HCEC 1CT (cell line): ENCODE measurements around the gene CPLX1.
"Not testable (repeated sequence)": the region's sequence is repeated elsewhere in the genome, so short reads cannot be mapped to it uniquely, and the experiment has no call there.

Experiments
- DNase-seq: peaks from one replicate; pipeline ENCODE4 v3.0.0-alpha.2; 2017

The CPLX1 gene

DNA sequence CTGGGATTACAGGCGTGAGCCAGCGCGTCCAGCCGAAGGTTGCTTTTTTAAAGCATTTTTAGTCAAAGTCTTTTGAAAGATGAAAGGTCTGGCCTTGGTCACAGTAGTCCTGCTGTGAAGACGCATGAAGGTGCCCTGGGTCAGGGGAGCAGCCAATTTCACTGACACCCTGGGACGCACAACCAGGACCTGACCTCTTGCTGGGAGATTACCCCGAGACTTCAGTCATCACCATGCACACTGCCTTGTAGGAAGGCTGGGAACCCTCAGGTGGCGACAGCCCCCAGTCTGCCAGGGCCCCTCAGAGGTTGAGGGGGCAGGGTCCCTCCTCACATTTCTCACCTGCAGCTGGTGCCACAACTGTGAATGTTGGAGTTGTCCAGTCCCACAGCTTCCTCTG lies 53.2 kb downstream of the CPLX1 start:
- DNase-seq = no peak

- DNase-seq = no peak
Observed at GRCh38 chr4:772118-772517, 53.8 kb downstream of the CPLX1 start.

DNA sequence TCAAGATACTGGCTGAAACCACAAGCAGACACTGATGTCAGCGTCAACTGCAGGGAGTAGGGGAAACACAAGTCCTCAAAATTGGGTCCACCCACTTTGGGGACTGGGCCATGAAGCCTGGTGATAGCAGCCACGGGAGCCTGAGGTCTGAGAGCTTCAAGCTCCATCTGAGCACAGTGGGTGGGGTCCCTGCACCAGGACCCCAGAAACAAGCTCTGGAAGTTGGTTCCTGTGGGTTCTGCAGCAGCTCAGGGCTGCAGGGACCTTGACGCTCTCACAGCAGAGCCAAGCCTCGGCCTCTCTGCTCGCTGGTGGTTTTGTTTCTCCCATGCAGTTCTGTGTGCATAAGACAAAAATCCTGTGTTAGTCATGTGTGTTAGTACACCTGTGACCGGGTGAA lies 54.5 kb downstream of the CPLX1 start:
- DNase-seq = no peak

DNA sequence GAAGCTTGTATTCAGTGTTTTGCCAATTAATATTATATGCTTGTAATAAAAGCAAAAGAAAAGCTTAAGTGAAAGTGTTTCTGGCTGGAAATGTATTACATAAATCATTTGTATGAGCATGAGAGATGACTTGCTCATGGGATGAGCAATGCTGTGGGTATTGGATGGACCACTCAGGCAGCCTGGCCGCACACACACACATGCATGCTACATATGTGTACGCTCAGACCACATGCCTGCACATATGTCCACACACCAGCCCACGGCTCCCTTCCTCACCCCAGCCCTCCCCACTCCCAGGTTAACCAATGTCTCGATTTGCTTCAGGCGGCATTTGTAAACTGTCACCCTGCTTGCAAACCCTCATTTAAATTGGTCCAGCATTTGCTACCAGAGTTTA lies 55.9 kb downstream of the CPLX1 start:
- DNase-seq = peak; percentile 10

DNA sequence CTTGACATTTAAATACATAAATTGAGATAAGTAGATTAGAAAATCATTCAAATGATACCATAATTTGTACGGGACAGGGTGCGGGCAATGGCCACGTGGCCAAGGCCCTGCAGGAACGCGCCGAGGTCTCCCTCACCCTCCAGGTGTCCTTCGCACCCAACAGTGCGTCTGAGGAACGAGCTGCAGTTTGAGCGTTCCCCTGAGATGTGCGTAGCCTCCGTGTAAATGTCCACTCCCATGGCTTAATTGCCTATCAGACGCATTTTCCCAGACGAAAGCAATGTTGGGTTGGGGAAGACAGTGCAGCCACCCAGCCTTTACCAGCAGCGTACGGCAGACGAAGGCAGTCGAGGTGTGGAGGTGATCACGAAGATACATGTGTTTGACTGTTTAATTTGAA lies 56.4 kb downstream of the CPLX1 start:
- no peak for DNase-seq

DNA sequence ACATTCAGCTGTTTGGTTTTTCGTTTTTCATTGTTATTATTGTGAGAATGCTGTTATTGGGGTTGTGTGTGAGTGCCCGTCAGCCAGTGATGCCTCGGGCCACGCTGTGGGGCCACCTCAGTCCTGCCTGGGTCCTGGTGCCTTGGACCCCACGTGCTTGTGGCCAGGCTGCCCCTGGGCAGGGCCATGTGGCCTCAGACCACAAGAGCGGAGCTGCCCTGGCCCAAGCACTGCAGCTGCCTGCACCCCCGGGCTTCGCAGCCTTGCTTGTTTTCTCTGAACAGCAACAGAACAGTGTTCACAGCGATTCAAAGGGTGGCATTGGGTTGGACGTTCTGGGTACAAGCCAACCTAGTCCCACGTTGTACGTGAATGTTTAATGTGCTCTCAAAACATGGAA lies 56.9 kb downstream of the CPLX1 start:
- no peak for DNase-seq

DNA sequence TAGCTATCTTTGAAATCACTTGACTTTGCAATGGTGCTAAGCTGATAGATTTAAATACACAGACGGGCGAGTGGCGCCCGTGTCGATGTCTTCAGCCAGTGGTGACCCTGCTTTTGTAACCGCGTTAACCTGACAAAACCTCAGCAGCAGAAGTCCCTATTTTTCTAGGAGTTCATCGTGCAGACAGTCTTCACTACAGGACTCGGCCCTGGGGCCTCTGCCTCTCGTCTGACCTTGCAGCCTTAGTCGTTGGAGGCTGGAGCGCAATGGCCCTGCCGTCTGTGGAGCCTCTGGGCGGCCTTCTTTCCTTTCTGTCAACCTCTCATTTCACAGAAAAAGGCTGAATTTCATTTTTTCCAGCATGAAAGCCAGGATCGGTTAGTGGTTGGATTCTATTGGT lies 57.9 kb downstream of the CPLX1 start:
- DNase-seq = no peak

- DNase-seq = no peak
Observed at GRCh38 chr4:766559-767283, 59.2 kb downstream of the CPLX1 start.

DNA sequence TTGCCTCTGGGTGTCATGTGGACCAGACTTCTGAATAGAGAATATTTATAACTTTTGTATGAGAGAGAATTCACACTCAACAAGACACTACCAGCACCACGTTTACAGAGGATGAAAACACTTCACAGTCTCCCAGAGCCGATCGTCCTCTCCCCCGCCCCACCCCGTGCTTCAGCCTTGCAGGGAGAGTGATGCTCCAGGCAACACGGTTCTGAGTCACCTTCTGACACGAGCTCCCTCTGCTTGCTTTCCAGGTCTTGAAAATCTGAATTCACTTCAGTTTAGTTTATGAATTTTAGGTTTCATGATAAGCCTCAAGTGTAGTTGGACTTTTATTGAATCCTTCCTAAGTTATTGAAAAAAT lies 59.8 kb downstream of the CPLX1 start:
- DNase-seq = no peak

GRCh38 chr4:764405-765169 lies 61.3 kb downstream of the CPLX1 start:
- DNase-seq = no peak

GRCh38 chr4:763922-764321 lies 62.0 kb downstream of the CPLX1 start:
- no peak for DNase-seq

GRCh38 chr4:763191-763810 lies 62.6 kb downstream of the CPLX1 start:
- no peak for DNase-seq

GRCh38 chr4:762211-763190 lies 63.4 kb downstream of the CPLX1 start:
- DNase-seq = no peak

GRCh38 chr4:761739-762138 lies 64.2 kb downstream of the CPLX1 start:
- no peak for DNase-seq

- DNase-seq = no peak
Observed at GRCh38 chr4:761086-761485, 64.8 kb downstream of the CPLX1 start.

DNA sequence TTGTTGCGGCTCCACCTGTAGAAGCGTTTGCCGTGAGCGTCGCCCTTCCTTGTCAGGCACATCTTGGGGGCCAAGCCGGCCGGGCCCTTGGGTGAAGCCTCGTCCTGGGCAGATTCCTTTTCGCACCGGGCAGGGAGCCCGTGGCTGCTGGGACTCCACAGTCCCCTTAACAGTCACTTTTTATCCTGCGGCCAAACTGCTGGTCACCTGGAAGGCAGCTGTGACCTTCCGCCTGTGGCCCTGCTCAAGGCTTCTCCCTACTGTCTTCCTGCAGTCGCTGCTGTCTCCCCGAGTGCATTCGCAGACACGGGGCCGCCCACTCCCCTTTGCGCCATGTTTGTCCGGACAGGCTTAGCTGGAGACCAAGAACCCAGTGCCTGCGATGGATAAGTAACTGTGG lies 65.3 kb downstream of the CPLX1 start:
- no peak for DNase-seq

GRCh38 chr4:759810-760209 lies 66.1 kb downstream of the CPLX1 start:
- not testable (repeated sequence) for DNase-seq

DNA sequence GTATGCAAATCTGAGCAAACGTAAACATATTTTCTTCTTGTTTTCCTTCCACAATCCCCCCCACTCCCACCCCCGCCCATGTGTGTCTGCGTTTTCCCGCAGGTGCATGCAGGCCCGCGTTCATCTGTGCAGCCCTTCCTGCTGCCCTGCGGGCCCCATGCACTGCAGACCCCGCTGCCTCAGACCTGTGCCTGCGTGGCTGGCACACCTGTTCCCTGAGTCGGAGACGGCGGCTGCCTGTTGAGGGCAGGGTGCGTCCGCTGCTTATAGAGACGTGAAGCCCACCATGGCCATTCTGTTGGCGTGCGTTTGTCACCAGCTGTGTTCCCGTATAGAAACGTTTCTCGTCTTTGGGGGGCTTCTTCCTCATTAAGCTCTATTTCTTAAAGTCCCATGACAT lies 68.8 kb downstream of the CPLX1 start:
- DNase-seq = no peak

GRCh38 chr4:754221-755120 lies 71.5 kb downstream of the CPLX1 start:
- DNase-seq = no peak

GRCh38 chr4:753186-753585 lies 72.7 kb downstream of the CPLX1 start:
- not testable (repeated sequence) for DNase-seq

- DNase-seq = no peak
Observed at GRCh38 chr4:752196-752861, 73.6 kb downstream of the CPLX1 start.
